ENCODE results near the gene PRSS16. TPM values are rescaled to one million over a fixed set of nuclear protein-coding genes. Genes with fewer than 3 reads are reported as not detected.
"Not testable (repeated sequence)": the region's sequence is repeated elsewhere in the genome, so short reads cannot be mapped to it uniquely, and the experiment has no call there.

The PRSS16 gene
- total RNA-seq (2014; rRNA removed; shearing (Covaris generic)): 0.12 and 0.62 TPM in 2 replicates

- no peak for DNase-seq (ENCODE audit: low spot score)
Observed at GRCh38 chr6:27247133-27247836, at the start of gene PRSS16. Gene PRSS16, plus strand, starts transcription at chr6:27247701. Its CDS starts 37 bp downstream, at chr6:27247738.

- DNase-seq (ENCODE audit: low spot score): no peak
Observed at GRCh38 chr6:27205375-27206278, 41.9 kb upstream of the PRSS16 start.

GRCh38 chr6:27206806-27207205 is 40.7 kb upstream of the PRSS16 start:
- no peak for DNase-seq (ENCODE audit: low spot score)

GRCh38 chr6:27208042-27208441 is 39.5 kb upstream of the PRSS16 start:
- DNase-seq (ENCODE audit: low spot score): no peak

- DNase-seq (ENCODE audit: low spot score): no peak
Observed at GRCh38 chr6:27209196-27209595, 38.3 kb upstream of the PRSS16 start.

- DNase-seq (ENCODE audit: low spot score): no peak
Observed at GRCh38 chr6:27209659-27210269, 37.7 kb upstream of the PRSS16 start.

GRCh38 chr6:27213091-27213517 is 34.4 kb upstream of the PRSS16 start:
- not testable (repeated sequence) for DNase-seq (ENCODE audit: low spot score)

GRCh38 chr6:27213544-27214125 is 33.9 kb upstream of the PRSS16 start:
- no peak for DNase-seq (ENCODE audit: low spot score)

GRCh38 chr6:27214126-27214601 is 33.3 kb upstream of the PRSS16 start:
- no peak for DNase-seq (ENCODE audit: low spot score)

- DNase-seq (ENCODE audit: low spot score): no peak
Observed at GRCh38 chr6:27216874-27217273, 30.6 kb upstream of the PRSS16 start.

GRCh38 chr6:27222971-27223370 is 24.5 kb upstream of the PRSS16 start:
- DNase-seq (ENCODE audit: low spot score): not testable (repeated sequence)

GRCh38 chr6:27224729-27225128 is 22.8 kb upstream of the PRSS16 start:
- DNase-seq (ENCODE audit: low spot score): no peak

- no peak for DNase-seq (ENCODE audit: low spot score)
Observed at GRCh38 chr6:27228963-27229477, 18.5 kb upstream of the PRSS16 start.

- DNase-seq (ENCODE audit: low spot score): no peak
Observed at GRCh38 chr6:27230758-27231111, 16.8 kb upstream of the PRSS16 start.

GRCh38 chr6:27234576-27234975 is 12.9 kb upstream of the PRSS16 start:
- no peak for DNase-seq (ENCODE audit: low spot score)

GRCh38 chr6:27237089-27237803 is 10.3 kb upstream of the PRSS16 start:
- peak; percentile 74 for DNase-seq (ENCODE audit: low spot score)

- no peak for DNase-seq (ENCODE audit: low spot score)
Observed at GRCh38 chr6:27238010-27238983, 9.2 kb upstream of the PRSS16 start.

GRCh38 chr6:27239258-27239657 is 8.2 kb upstream of the PRSS16 start:
- DNase-seq (ENCODE audit: low spot score): no peak

- no peak for DNase-seq (ENCODE audit: low spot score)
Observed at GRCh38 chr6:27241443-27241842, 6.1 kb upstream of the PRSS16 start.
